ENCODE data around the gene PTPN13. TPM values are rescaled to one million over a fixed set of nuclear protein-coding genes. Genes with fewer than 3 reads are reported as not detected.

Gene PTPN13
- total RNA-seq, 3 donors from 2014 or later (not counting 1 experiment from before 2014, with no cell fraction given): 0.20 to 2.4 (median 0.40) TPM

- Histone ChIP-seq H3K27me3 (ENCODE audit: control insufficient read depth, insufficient read depth, low read length) (no peaks in the 10 kb centered on the region), H3K27ac (ENCODE audit: low read length) (no peak overlapping the region), H3K4me3 (ENCODE audit: low read length) (no peak overlapping the region), H3K4me1 (ENCODE audit: control insufficient read depth, insufficient read depth, low read length) (no peaks in the 10 kb centered on the region), H3K36me3 (ENCODE audit: control insufficient read depth, insufficient read depth, low read length) (no peaks in the 10 kb centered on the region), H3K9me3 (ENCODE audit: control insufficient read depth, insufficient read depth, low read length) (no peaks in the 10 kb centered on the region)
- ATAC-seq (no peak), DNase-seq (no peak)
- no peak for TF ChIP-seq CTCF (IDR thresholded peaks at IDR 0.05)
- Mint-ChIP-seq H3K27me3 (ENCODE audit: low read depth in 2 of 2) (no peaks in the 10 kb centered on the region), H3K9me3 (peaks cover 0 to 2% of the 10 kb centered on the region in 2 donors), H3K4me3 (no peak overlapping the region), H3K4me1 (no peaks in the 10 kb centered on the region), H3K36me3 (no peaks in the 10 kb centered on the region), H3K27ac (no peak overlapping the region)
- intact Hi-C loops (cut with micrococcal nuclease): no loop called here
- WGBS (ENCODE audit: insufficient coverage): 85% methylated on average over 1 of the region's 2 CpGs
Measured at GRCh38 chr4:86683983-86684382, 89.9 kb downstream of the PTPN13 start.

GRCh38 chr4:86685401-86685800 lies 91.3 kb downstream of the PTPN13 start:
- no peak overlapping the region for H3K4me3 ChIP-seq (ENCODE audit: low read length)
- H3K4me1 ChIP-seq (ENCODE audit: control insufficient read depth, insufficient read depth, low read length): no peaks in the 10 kb centered on the region
- no peaks in the 10 kb centered on the region for H3K9me3 ChIP-seq (ENCODE audit: control insufficient read depth, insufficient read depth, low read length)
- DNase-seq (no peak), ATAC-seq (no peak)
- no peaks in the 10 kb centered on the region for H3K36me3 ChIP-seq (ENCODE audit: control insufficient read depth, insufficient read depth, low read length)
- no peak overlapping the region for H3K4me3 Mint-ChIP-seq
- no peaks in the 10 kb centered on the region for H3K36me3 Mint-ChIP-seq
- H3K27me3 ChIP-seq (ENCODE audit: control insufficient read depth, insufficient read depth, low read length): no peaks in the 10 kb centered on the region
- H3K9me3 Mint-ChIP-seq: no peaks in the 10 kb centered on the region
- intact Hi-C loops (cut with micrococcal nuclease): no loop called here
- H3K27me3 Mint-ChIP-seq (ENCODE audit: low read depth in 2 of 2): no peaks in the 10 kb centered on the region
- no peak for TF ChIP-seq CTCF (IDR thresholded peaks at IDR 0.05)
- 77% methylated on average over 3 of the region's 3 CpGs for WGBS (ENCODE audit: insufficient coverage)
- H3K27ac ChIP-seq (ENCODE audit: low read length): no peak overlapping the region
- H3K27ac Mint-ChIP-seq: no peak overlapping the region
- no peaks in the 10 kb centered on the region for H3K4me1 Mint-ChIP-seq

- Histone ChIP-seq H3K36me3 (ENCODE audit: control insufficient read depth, insufficient read depth, low read length) (no peaks in the 10 kb centered on the region), H3K9me3 (ENCODE audit: control insufficient read depth, insufficient read depth, low read length) (no peaks in the 10 kb centered on the region), H3K4me1 (ENCODE audit: control insufficient read depth, insufficient read depth, low read length) (no peaks in the 10 kb centered on the region), H3K27me3 (ENCODE audit: control insufficient read depth, insufficient read depth, low read length) (no peaks in the 10 kb centered on the region), H3K4me3 (ENCODE audit: low read length) (no peak overlapping the region), H3K27ac (ENCODE audit: low read length) (no peak overlapping the region)
- Mint-ChIP-seq H3K4me1 (no peaks in the 10 kb centered on the region), H3K9me3 (no peaks in the 10 kb centered on the region), H3K36me3 (no peaks in the 10 kb centered on the region), H3K27ac (no peak overlapping the region), H3K27me3 (ENCODE audit: low read depth in 2 of 2) (no peaks in the 10 kb centered on the region), H3K4me3 (no peak overlapping the region)
- intact Hi-C loops (cut with micrococcal nuclease): no loop called here
- WGBS (ENCODE audit: insufficient coverage): 100% methylated on average over 1 of the region's 3 CpGs
- no peak for TF ChIP-seq CTCF (IDR thresholded peaks at IDR 0.05)
- ATAC-seq (no peak), DNase-seq (no peak)
Measured at GRCh38 chr4:86686741-86687140, 92.6 kb downstream of the PTPN13 start.

- intact Hi-C loops (cut with micrococcal nuclease): no loop called here
- Histone ChIP-seq H3K9me3 (ENCODE audit: control insufficient read depth, insufficient read depth, low read length) (no peaks in the 10 kb centered on the region), H3K36me3 (ENCODE audit: control insufficient read depth, insufficient read depth, low read length) (no peaks in the 10 kb centered on the region), H3K4me3 (ENCODE audit: low read length) (no peak overlapping the region), H3K4me1 (ENCODE audit: control insufficient read depth, insufficient read depth, low read length) (no peaks in the 10 kb centered on the region), H3K27me3 (ENCODE audit: control insufficient read depth, insufficient read depth, low read length) (no peaks in the 10 kb centered on the region), H3K27ac (ENCODE audit: low read length) (no peak overlapping the region)
- ATAC-seq (no peak), DNase-seq (no peak)
- H3K27me3 Mint-ChIP-seq (ENCODE audit: low read depth in 2 of 2): no peaks in the 10 kb centered on the region
- no peaks in the 10 kb centered on the region for H3K9me3 Mint-ChIP-seq
- H3K36me3 Mint-ChIP-seq: no peaks in the 10 kb centered on the region
- H3K4me3 Mint-ChIP-seq: no peak overlapping the region
- no peaks in the 10 kb centered on the region for H3K4me1 Mint-ChIP-seq
- 93% methylated on average over 1 of the region's 2 CpGs for WGBS (ENCODE audit: insufficient coverage)
- no peak for TF ChIP-seq CTCF (IDR thresholded peaks at IDR 0.05)
- H3K27ac Mint-ChIP-seq: no peak overlapping the region
Measured at GRCh38 chr4:86688026-86688425, 93.9 kb downstream of the PTPN13 start.

Data from natural killer cell (primary cell).